HG03060 (cell line): ENCODE data around the gene SEC61B.
"Not testable (repeated sequence)": the region's sequence is repeated elsewhere in the genome, so short reads cannot be mapped to it uniquely, and the experiment has no call there.

Experiments
- ATAC-seq: cut with Tn5 transposase; IDR thresholded peaks from one replicate; pipeline ENCODE4 v1.9.1; 2021; ENCODE audit warnings: low read depth, moderate number of reproducible peaks; ENCODE audit not compliant: unreplicated experiment

The SEC61B gene

GRCh38 chr9:99235926-99236634 lies 14.0 kb downstream of the SEC61B start:
- peak; percentile 94 for ATAC-seq

DNA sequence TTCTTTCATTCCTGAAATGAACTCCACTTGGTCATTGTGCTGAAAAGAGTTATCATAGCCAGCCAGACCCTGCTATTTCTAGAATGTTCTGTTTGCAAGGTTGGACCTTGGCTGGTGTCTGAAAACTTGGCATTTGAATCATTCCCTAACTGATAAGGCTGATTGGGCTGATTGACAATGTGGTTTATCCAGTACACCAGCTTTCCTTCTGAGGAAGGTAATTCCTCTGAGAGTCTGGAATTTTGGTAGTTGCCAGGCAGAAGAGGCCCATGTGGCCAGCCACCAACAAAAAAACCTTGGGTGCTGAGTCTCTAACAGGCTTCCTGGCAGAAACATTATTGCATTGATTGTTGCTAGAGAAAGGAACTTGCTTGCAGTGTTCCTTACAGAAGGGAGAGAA lies 15.3 kb downstream of the SEC61B start:
- no peak for ATAC-seq

GRCh38 chr9:99237849-99238248 lies 15.8 kb downstream of the SEC61B start:
- ATAC-seq, result not testable (repeated sequence)

DNA sequence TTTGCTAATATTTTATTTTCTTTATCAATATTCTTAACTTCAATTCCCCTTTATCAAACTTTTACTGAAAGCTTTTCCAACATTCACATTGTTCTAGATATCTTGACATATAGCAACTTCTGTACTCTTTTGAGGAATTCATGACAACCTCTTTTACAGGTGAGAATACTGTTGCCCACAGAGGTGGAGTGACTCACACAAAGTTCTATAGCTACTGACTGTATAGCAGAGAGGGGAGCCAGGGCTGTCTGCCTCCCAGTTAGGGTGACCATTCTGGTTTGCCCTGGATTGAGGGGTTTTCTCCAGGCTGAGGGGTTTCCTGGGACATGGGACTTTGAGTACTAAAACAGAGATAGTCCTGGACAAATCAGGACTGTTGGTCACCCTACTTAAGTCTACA lies 16.2 kb downstream of the SEC61B start:
- no peak for ATAC-seq

GRCh38 chr9:99239341-99240060 lies 17.4 kb downstream of the SEC61B start:
- ATAC-seq, result no peak

GRCh38 chr9:99241106-99241505 lies 19.0 kb downstream of the SEC61B start:
- no peak for ATAC-seq

DNA sequence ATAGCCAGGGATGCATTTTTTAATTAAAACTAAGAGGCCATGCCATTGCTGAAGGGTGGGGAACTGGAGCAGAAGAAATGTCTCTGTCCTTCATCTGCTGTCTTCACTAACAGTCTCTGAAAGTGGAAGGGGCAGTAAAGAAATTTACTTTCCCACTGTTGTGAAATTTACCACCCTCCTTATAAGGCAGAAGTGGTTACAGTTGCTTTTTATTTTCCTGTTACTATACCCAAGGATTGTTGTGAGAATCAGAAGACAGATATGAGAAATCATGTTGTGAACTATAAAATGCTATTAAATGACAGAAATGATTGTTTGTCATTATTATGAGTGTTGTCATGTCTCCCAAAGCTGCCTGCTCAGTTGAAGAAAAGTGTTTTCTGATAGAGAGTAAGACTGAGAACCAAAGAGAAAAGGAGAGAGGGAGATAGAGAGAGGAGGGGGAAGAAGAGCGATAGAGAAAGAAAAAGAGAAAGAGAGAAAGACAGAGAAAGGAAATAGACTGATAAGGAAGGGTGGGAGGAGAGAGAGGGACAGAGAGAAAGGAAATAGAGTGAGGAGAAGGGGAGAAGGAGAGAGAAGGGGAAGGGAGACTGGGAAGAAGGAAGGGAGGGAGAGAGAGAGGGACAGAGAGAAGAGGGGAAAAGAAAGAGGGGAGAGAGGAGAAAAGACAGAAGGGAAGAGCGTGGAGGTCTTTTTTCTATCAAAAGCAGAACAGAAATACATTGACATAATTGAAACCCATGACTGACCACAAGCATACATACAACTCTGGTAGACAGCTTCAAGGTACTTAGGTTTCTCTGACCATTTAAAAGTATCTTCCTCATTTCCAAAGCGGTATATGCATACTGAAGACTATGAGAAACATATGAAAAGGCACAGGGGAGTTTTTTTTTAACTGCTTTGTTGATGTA lies 22.5 kb downstream of the SEC61B start:
- peak; percentile 96 for ATAC-seq

DNA sequence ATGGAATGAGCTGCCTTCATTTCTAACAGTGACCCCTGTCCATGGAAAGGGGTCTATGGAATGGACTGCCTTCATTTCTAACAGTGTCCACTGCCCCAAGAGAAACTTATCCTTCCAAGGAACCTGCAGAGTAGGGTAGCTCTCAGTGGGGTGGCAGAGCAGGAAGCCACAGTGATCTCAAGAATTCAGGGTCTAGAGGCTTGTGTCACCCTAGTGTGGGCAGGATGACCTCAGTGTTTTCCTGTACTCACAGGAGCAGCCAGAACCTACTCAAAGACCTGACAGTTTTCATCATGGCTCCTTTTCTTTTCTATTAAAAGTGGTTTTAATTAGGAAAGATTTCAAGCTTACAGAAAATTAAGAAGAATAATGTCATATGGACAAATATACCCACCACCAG lies 27.5 kb downstream of the SEC61B start:
- no peak for ATAC-seq

- no peak for ATAC-seq
Observed at GRCh38 chr9:99251157-99251556, 29.1 kb downstream of the SEC61B start.

GRCh38 chr9:99253134-99253533 lies 31.1 kb downstream of the SEC61B start:
- peak; percentile 18 for ATAC-seq

- peak; percentile 70 for ATAC-seq
Observed at GRCh38 chr9:99253772-99254431, 31.8 kb downstream of the SEC61B start.

DNA sequence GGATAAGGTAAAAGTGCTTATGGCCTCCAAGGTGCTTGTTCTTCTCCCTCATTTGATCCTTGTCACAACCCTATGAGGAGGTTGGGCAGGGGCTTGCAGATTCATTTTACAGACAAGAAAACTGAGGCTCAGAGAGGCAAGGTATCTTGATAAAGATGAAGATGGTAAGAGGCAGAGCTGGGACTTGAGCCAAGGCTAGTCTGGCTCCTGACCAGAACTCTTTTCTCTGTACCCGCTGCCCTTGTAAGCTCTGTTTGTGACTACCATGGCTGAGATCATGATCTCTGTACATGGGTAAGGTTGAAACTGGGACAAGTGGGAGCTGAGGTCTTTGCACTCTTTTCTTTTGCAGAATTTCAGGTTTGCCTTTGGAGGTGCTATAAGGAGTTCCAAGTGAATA lies 33.6 kb downstream of the SEC61B start:
- ATAC-seq, result no peak

GRCh38 chr9:99257723-99258389 lies 35.8 kb downstream of the SEC61B start:
- ATAC-seq, result no peak

DNA sequence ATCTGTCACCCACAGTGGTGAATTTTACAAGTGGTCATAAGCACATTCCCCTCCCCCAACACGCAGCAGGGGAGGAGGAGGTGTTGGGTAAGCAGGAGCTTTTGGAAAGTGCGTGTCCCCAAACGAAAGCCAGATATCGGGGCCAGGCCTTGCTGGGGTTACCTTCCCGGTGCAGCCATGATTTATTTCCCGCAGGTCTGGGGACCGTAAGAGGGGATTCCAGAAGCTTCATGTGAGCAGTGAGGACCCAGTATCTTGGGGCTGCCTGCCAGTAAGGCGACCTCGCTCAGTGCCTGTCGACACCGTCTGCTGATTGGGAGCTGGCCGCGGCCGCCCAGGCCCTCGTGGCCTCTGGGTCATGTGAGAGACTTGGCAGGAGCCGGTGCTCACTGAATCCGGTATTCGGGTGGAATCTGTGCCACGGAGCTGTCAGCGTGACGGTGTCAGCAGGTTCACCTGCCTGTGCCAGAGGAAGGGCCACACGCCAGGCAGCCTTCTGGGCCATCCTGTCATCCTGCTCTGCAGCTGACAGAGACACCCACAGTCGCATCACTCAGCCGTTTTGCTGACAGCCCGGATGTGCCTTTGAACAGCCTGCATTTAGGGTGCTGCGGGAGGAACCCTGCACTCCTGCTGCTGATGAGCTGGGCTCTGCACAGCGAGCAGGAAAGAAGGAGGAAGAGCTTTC lies 37.3 kb downstream of the SEC61B start:
- no peak for ATAC-seq

GRCh38 chr9:99261923-99262322 lies 39.8 kb downstream of the SEC61B start:
- ATAC-seq, result no peak

- ATAC-seq, result no peak
Observed at GRCh38 chr9:99262949-99263418, 40.9 kb downstream of the SEC61B start.

- no peak for ATAC-seq
Observed at GRCh38 chr9:99264070-99264680, 42.1 kb downstream of the SEC61B start.

DNA sequence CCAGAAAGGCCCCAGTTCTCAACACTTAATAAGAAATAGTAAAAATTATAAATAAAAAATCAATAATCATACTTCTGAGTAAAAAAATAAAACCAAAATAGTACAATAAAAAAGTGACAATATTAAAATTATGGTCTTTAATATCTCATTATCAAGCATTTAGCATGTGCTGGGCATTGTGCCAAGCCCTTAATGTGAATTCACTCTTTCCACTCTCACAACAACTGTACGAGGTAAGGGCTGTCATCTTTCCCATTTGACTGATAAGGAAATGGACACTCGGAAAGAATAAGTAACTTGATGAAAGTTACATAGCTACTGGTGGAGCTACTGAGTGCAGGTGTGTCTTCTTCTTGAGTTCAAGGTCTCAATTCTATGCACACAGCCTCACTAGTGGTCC lies 43.6 kb downstream of the SEC61B start:
- ATAC-seq, result no peak
